Measurements from ENCODE around the gene ACVR1. TPM values are rescaled to one million over a fixed set of nuclear protein-coding genes. Genes with fewer than 3 reads are reported as not detected.

Gene ACVR1
- total RNA-seq, 1 donor from 2014 or later = 34.4 TPM

DNA sequence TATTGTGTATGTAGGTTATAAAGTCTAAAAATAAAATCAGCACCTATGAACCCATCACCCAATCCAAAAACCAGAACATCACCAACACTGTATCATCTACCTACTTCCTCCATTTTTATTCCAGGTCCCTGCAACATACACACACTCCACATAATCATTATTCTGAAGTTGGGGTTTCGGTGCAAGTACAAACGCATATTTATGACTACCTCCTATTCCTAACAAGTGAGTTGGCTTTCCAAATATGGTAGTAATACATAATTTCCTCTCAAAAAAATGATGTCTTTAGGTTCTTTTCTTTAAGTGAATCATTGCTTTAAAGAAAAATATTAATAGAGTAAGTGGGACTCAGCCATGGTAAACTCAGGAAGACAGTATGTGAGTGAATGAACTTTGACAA is 3.3 kb downstream of the ACVR1 start:
- ATAC-seq = no peak
- peaks cover 29% of the 10 kb centered on the region for H3K4me1 ChIP-seq
- intact Hi-C loops (cut with DNase I) = loop anchor here (10.0 kb wide), 1 partner anchor 88 kb away; no protein-coding TSS in a partner anchor

DNA sequence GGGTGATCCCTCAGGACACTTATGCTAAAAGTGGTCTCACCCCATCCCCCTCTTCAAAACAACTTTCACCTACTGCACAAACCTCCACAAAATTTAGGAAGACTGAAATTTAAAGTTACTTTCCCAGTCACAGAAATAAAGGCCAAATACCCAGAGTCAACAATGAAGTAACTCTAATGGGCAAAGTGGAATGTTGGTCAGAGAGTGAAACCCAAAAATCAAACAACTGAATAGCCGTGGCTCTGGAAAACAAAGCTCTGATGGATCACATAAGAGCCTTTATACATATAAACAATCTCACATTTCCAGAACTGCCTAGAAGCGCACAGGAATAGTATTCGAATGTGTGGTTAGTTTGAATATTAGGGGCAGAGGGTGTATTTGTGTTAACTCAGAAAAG is 4.7 kb downstream of the ACVR1 start:
- no peak overlapping the region for H3K4me3 ChIP-seq
- no peak overlapping the region for H3K27ac ChIP-seq
- H3K9me3 ChIP-seq = no peaks in the 10 kb centered on the region
- peaks cover 31% of the 10 kb centered on the region for H3K4me1 ChIP-seq
- intact Hi-C loops (cut with DNase I) = loop anchor here (10.0 kb wide), 1 partner anchor 87 kb away; no protein-coding TSS in a partner anchor
- DNase-seq (no peak), ATAC-seq (no peak)
- TF ChIP-seq, protein P1, sequence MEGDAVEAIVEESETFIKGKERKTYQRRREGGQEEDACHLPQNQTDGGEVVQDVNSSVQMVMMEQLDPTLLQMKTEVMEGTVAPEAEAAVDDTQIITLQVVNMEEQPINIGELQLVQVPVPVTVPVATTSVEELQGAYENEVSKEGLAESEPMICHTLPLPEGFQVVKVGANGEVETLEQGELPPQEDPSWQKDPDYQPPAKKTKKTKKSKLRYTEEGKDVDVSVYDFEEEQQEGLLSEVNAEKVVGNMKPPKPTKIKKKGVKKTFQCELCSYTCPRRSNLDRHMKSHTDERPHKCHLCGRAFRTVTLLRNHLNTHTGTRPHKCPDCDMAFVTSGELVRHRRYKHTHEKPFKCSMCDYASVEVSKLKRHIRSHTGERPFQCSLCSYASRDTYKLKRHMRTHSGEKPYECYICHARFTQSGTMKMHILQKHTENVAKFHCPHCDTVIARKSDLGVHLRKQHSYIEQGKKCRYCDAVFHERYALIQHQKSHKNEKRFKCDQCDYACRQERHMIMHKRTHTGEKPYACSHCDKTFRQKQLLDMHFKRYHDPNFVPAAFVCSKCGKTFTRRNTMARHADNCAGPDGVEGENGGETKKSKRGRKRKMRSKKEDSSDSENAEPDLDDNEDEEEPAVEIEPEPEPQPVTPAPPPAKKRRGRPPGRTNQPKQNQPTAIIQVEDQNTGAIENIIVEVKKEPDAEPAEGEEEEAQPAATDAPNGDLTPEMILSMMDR (IDR thresholded peaks at IDR 0.05) = no peak
- H3K36me3 ChIP-seq = no peaks in the 10 kb centered on the region
- no peaks in the 10 kb centered on the region for H3K27me3 ChIP-seq

More for the DNA sequence above, 3.3 kb downstream of the ACVR1 start:
- no peak overlapping the region for H3K4me3 ChIP-seq
- H3K27me3 ChIP-seq = no peaks in the 10 kb centered on the region
- DNase-seq = no peak
- H3K9me3 ChIP-seq = no peaks in the 10 kb centered on the region
- H3K27ac ChIP-seq = no peak overlapping the region
- H3K36me3 ChIP-seq = no peaks in the 10 kb centered on the region
- TF ChIP-seq, protein P1 (IDR thresholded peaks at IDR 0.05) = no peak

DNA sequence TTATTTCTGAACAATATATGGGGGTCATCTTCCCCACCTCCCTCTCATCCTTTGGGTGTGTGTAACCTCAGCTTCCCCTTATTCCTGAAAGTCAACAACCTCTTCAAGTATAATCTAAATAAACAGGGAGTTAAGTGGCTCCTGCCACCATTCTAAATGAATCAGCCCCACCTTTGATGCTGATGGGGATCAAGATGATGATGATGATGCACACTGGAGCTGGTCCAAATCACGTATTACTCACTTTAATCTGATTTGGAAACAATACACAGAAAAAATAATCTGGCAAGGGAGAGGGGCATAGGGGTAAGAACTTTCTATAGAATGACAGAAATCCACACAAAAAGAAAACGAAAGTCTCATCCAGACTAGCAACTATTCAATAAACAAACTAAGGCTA is 7.1 kb downstream of the ACVR1 start:
- H3K36me3 ChIP-seq = no peaks in the 10 kb centered on the region
- TF ChIP-seq, protein P1 (IDR thresholded peaks at IDR 0.05) = no peak
- DNase-seq (no peak), ATAC-seq (no peak)
- no peaks in the 10 kb centered on the region for H3K9me3 ChIP-seq
- no peak overlapping the region for H3K4me3 ChIP-seq
- peaks cover 29% of the 10 kb centered on the region for H3K4me1 ChIP-seq
- H3K27me3 ChIP-seq = no peaks in the 10 kb centered on the region
- H3K27ac ChIP-seq = no peak overlapping the region
- intact Hi-C loops (cut with DNase I) = no loop called here

DNA sequence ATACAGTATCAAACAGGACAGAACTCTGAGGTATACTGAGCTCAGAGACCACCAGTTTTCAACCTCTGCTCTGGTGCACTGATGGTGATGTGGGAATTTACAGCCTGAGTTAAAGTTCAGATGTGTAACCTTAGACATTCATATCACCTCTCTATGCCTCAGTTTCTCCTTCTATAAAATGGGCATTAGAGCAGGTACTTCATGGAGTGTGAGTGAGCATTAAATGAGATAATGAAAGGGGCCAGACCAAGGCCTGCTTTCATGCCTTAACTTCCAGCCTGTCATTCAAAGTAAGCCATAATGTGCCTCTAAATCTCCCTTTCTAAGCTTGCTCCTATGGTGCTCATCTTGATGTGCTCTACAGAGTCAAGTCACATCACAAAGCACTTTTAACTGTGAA is 8.4 kb downstream of the ACVR1 start:
- intact Hi-C loops (cut with DNase I) = no loop called here
- H3K4me3 ChIP-seq = no peak overlapping the region
- no peaks in the 10 kb centered on the region for H3K27me3 ChIP-seq
- ATAC-seq (no peak), DNase-seq (no peak)
- peaks cover 22% of the 10 kb centered on the region for H3K4me1 ChIP-seq
- H3K27ac ChIP-seq = no peak overlapping the region
- no peaks in the 10 kb centered on the region for H3K36me3 ChIP-seq
- TF ChIP-seq, protein P1 (IDR thresholded peaks at IDR 0.05) = no peak
- H3K9me3 ChIP-seq = no peaks in the 10 kb centered on the region

DNA sequence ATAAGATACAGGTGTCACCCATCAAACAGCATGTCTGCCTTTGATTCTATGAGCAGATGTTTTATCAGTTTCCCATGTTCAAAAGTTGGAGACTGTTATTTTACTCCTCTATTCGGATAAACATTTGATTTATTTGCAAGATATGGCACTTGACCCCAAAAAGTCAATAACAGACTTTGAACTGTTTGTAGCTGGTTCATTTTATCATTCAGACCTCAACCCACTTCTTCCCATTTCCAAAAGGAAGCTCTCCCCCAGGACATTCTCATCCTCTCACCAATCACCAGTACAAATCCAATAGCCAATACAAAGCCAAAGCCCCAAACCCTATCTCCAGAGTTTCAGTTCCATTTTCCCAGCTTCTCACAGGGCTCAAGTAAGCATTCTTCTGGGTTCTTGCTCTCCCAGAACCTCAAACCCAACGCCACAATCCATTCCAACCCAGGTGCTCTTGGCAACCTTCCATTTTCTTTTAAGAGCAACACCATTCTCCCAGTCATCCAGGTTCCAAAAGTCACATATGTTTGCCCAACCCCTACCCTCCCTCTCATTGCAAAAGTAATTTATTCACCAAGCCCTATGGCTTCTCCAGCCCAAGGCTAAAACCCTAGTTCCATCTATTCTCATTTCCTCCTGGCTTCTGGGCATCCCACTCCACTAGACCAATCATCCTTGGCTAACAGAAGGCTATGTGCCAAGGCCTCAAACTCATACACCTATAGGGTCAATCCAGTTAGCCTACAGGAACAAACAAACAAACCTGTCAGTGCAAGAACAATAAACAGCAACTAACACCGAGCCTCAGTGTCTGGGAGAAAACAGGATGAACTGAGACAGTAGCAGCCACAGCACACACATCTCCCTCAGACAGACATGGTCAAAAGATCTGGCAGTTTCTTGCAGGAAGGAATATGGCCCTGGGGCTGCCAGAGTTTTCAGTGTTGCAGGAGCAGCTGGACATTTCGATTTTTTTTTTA is 9.2 kb downstream of the ACVR1 start:
- Histone ChIP-seq H3K36me3 (no peaks in the 10 kb centered on the region), H3K27ac (no peak overlapping the region), H3K4me3 (no peak overlapping the region), H3K4me1 (peaks cover 22% of the 10 kb centered on the region), H3K27me3 (no peaks in the 10 kb centered on the region), H3K9me3 (no peaks in the 10 kb centered on the region)
- TF ChIP-seq, protein P1 (IDR thresholded peaks at IDR 0.05) = no peak
- intact Hi-C loops (cut with DNase I) = no loop called here
- no peak for ATAC-seq
- no peak for DNase-seq
